Fibroblast of lung (primary cell): ENCODE results near the gene VAV1.
"Not testable (repeated sequence)": the region's sequence is repeated elsewhere in the genome, so short reads cannot be mapped to it uniquely, and the experiment has no call there.

Source experiments
- EZH2 ChIP-seq: IDR thresholded peaks from 2 replicates; pipeline ENCODE4 v1.5.1; 2012; ENCODE audit warnings: low read length, control low read depth, mild to moderate bottlenecking; ENCODE audit errors: missing control alignments
- TF ChIP-seq, protein P1 (sequence below), 2 donors: IDR thresholded peaks in 1 of 2; conservative IDR thresholded peaks in 1 of 2; 1 replicate in 1 of 2; 2 replicates in 1 of 2; pipeline ENCODE4 v1.5.1; 2011 to 2012; ENCODE audit warnings: low read length in 2 of 2, control low read depth in 1 of 2, inconsistent platforms in 1 of 2, low read depth in 1 of 2, mild to moderate bottlenecking in 1 of 2

GRCh38 chr19:6800160-6800790, 27.8 kb downstream of the VAV1 start:
- not testable (repeated sequence) for TF ChIP-seq EZH2
- TF ChIP-seq, protein P1, sequence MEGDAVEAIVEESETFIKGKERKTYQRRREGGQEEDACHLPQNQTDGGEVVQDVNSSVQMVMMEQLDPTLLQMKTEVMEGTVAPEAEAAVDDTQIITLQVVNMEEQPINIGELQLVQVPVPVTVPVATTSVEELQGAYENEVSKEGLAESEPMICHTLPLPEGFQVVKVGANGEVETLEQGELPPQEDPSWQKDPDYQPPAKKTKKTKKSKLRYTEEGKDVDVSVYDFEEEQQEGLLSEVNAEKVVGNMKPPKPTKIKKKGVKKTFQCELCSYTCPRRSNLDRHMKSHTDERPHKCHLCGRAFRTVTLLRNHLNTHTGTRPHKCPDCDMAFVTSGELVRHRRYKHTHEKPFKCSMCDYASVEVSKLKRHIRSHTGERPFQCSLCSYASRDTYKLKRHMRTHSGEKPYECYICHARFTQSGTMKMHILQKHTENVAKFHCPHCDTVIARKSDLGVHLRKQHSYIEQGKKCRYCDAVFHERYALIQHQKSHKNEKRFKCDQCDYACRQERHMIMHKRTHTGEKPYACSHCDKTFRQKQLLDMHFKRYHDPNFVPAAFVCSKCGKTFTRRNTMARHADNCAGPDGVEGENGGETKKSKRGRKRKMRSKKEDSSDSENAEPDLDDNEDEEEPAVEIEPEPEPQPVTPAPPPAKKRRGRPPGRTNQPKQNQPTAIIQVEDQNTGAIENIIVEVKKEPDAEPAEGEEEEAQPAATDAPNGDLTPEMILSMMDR (conservative IDR thresholded peaks at IDR 0.05 in 1 of 2, IDR thresholded peaks at IDR 0.05 in 1 of 2; ENCODE audit: low read depth in 1 of 2, low read length in 2 of 2): not testable (repeated sequence)
